ENCODE measurements around the gene NXNL2.

The NXNL2 gene

DNA sequence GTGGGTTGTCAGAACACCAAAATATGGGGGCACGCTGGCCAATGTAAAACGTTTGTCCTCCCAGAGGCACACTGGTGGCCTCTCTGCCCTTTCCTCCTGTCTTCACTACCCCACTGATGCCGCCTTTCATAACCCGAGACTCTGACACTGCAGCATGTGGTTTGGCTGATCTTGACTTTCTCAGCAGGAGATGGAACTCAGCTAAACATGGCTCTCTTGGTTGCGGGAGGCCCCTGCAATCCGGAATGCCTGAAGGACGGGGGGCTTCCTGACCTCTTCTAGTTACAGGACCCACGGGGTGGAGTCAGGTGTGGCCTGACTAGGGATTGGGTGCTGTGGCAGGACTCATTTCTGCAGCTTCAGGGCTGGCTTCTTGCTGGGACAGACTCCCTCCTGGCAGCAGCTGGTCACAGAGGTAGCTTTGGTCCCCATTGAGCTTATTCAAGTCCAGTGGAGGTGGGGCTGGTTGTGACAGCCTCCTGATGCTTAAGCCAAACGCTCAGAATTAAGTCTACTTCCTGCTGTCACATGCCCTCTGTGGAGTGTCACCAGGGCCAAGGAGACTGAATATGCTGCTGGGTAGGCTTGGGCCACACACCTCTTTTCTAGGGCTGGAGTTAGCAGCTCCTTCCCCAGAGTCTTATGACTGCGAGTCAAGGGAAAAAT lies 44.2 kb downstream of the NXNL2 start:
- FAIRE-seq = no peak

- FAIRE-seq = no peak
Measured at GRCh38 chr9:88580961-88581360, 46.0 kb downstream of the NXNL2 start.

DNA sequence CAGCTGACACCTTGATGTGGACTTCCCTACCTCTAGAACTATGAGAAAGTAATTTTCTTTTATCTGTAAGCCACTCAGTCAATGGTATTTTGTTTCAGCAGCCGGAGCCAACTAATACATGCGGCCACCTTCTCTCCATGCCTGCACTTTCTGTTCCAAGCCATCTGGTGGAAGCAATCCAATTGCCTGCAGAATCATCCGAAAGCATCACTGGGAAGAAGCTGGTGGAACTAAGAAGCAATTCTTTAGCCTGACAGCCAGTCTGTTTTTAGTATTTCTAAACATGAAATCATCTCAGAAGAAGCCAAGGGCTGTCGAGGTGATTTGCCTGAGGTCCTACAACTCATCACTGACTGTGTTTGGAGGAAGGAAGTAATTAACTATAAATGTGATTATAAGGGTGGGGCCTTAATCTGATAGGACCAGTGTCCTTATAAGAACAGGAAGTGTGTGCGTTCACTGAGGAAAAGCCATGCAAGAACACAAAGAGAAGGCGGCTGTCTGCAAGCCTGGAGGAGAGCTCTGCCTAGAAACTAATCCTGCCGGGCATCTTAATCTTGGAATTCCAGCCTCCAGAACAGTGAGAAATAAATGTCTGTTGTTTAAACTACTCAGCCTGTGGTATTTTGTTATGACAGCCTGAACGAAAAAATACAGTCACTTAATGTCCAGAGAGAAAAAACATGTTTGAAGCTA lies 49.1 kb downstream of the NXNL2 start:
- FAIRE-seq = no peak

- FAIRE-seq = no peak
Measured at GRCh38 chr9:88585426-88585825, 50.4 kb downstream of the NXNL2 start.

DNA sequence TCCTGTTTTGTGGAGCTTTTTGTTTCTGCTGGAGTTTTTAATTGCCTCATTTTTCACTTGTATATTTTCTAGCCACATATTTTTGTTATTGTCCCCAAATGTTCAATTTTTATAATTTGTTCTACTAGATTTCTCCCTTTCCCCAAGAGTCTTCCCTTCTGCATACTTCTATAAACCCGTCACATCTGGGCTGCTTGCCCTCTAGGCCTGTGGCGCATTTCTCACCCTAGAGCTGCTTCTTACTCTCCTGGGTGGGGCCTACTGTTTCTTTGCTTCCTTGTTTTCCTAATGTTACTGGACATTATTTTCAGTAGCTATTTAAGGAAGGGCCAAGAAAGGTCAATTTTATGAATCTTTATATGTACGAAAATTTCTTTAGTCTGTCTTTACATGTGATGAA lies 51.5 kb downstream of the NXNL2 start:
- FAIRE-seq = no peak

DNA sequence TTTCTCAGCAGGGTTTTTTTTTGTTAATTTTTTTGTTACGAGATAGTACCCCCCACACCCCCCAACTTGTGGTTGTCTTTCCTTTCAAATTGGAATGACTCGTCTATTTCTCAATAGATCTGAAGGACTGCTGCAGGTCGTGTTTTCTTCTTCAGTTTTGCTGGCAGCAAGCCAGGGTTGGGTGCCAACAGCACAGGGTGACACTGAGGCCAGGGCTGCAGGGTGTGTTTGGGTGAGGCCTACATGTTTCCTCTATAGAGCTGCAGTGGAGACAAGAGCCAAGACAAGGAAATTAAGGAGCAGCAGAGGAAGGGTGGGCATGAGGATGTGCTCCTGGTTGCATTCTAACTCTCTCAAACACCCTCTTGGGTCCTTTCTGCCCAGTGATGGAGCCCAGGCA lies 52.2 kb downstream of the NXNL2 start:
- FAIRE-seq = no peak

- FAIRE-seq = no peak
Measured at GRCh38 chr9:88587885-88588649, 53.1 kb downstream of the NXNL2 start.

DNA sequence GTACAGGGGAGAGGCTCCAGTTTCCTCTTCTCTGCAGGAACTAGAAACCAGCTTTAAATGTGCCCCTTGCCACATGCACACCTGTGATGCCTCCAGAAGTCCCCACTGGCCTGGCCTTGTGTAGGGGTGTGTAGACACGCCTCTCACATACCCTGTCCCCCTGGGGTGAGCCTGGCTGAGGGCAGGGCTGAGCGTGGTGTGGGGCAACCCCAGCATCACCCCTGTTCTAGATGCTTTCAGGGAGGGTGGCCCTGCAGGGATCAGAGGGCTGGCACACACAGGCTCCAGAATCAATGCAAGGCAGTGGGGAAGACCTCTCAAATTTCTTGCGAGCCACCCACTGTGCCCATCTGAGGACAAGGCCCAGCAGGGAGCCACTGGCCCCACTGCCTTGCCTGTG lies 54.7 kb downstream of the NXNL2 start:
- no peak for FAIRE-seq

- FAIRE-seq = no peak
Measured at GRCh38 chr9:88590558-88591146, 55.7 kb downstream of the NXNL2 start.

DNA sequence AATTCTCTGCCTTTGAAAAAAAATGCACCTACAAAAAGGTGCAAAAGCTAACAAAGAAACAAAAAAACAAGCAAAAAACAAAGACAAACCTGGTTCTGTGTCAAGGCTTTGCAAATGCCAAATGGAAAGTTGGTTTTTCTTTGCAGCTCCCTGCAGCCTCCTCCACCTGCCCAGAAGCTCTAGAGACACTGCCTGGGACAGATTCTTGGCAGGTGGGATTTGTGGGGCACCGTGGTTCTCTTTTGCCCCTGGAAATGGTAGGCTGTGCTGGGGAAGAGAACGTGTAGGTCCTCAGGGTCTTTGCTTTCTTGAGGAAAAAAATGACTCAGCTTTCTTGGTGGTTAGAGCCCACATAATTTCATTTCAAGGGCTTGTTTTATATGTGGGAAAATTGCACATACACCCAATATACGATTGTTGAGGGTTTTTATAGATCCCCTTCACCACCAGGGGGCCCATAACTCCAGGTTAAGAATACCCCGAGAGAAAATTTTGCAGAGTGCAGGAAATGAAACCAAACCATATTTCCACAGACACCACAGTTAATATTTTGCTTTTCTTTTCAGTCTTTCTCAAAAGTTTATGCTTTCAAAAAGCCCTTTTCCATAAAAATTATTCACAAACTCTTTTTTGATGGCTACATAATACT lies 58.7 kb downstream of the NXNL2 start:
- no peak for FAIRE-seq

Data from colon (tissue), 2 donors.